ENCODE data around the gene QPRT. TPM values are rescaled to one million over a fixed set of nuclear protein-coding genes. Genes with fewer than 3 reads are reported as not detected.
A peak's percentile ranks its signal among the peaks of the same experiment; 100 is the strongest.
"Not testable (repeated sequence)": the region's sequence is repeated elsewhere in the genome, so short reads cannot be mapped to it uniquely, and the experiment has no call there.

Gene QPRT
- total RNA-seq: under 1 TPM; 0.49 to 0.55 TPM
- polyA plus RNA-seq: under 1 TPM; 0.15 to 0.53 (median 0.48) TPM
- 0.86 to 1.8 (median 1.3) reads per million in 6 experiments for total RNA-seq

GRCh38 chr16:29678691-29679267 is at the start of gene QPRT:
Gene QPRT, plus strand, starts transcription at chr16:29679180. Its CDS starts 18 bp downstream, at chr16:29679198.
- ATAC-seq: no peak
- Mint-ChIP-seq H3K9me3 (no peaks in the 10 kb centered on the region), H3K4me1 (peaks cover 7 to 38% (median 23%) of the 10 kb centered on the region in 4 donors)

GRCh38 chr16:29629318-29629717 is 49.7 kb upstream of the QPRT start:
- ATAC-seq, H3K36me3 Mint-ChIP-seq, H3K27me3 Mint-ChIP-seq, DNase-seq, POLR2A ChIA-PET, H3K9me3 Mint-ChIP-seq: not testable (repeated sequence)
- Mint-ChIP-seq H3K27ac (peak overlapping the region in 5 of 10 donors; percentile 9 to 72 (median 47)), H3K4me1 (peaks cover 7 to 20% (median 14%) of the 10 kb centered on the region in 4 donors), H3K4me3 (peak overlapping the region in 3 of 10 donors; percentile 20 to 26 (median 22))

More at GRCh38 chr16:29678691-29679267, at the start of gene QPRT:
- no peak for DNase-seq
- peak within 1 kb of the TSS; percentile 53 to 94 (median 89) for H3K27ac Mint-ChIP-seq
- no peaks in the 10 kb centered on the region for H3K27me3 Mint-ChIP-seq
- H3K36me3 Mint-ChIP-seq: no peaks in the 10 kb centered on the region
- peak within 1 kb of the TSS; percentile 47 to 78 (median 69) for H3K4me3 Mint-ChIP-seq
- POLR2A ChIA-PET: interaction anchor here (0.5 to 0.8 kb wide), 5 partner anchors 16 to 268 kb away, joined by 3 to 5 read pairs (median 4); no protein-coding TSS in a partner anchor

GRCh38 chr16:29631658-29632057 is 47.3 kb upstream of the QPRT start:
- H3K4me1 Mint-ChIP-seq: peaks cover 7 to 18% (median 13%) of the 10 kb centered on the region in 4 donors
- H3K9me3 Mint-ChIP-seq, H3K4me3 Mint-ChIP-seq, DNase-seq, H3K27me3 Mint-ChIP-seq, H3K27ac Mint-ChIP-seq, H3K36me3 Mint-ChIP-seq, POLR2A ChIA-PET, ATAC-seq: not testable (repeated sequence)

GRCh38 chr16:29635902-29636301 is 43.1 kb upstream of the QPRT start:
- not testable (repeated sequence) for H3K9me3 Mint-ChIP-seq, H3K36me3 Mint-ChIP-seq, H3K4me3 Mint-ChIP-seq, H3K27ac Mint-ChIP-seq, ATAC-seq, H3K4me1 Mint-ChIP-seq, H3K27me3 Mint-ChIP-seq, DNase-seq
- POLR2A ChIA-PET: interaction anchor here (0.6 kb wide), 1 partner anchor 82 kb away, joined by 3 read pairs; no protein-coding TSS in a partner anchor

GRCh38 chr16:29636368-29636767 is 42.6 kb upstream of the QPRT start:
- H3K27me3 Mint-ChIP-seq, H3K4me3 Mint-ChIP-seq, H3K27ac Mint-ChIP-seq, H3K9me3 Mint-ChIP-seq, H3K36me3 Mint-ChIP-seq, DNase-seq: not testable (repeated sequence)
- peak; percentile 30 to 55 for ATAC-seq
- POLR2A ChIA-PET: interaction anchor here (0.6 kb wide), 2 partner anchors 82 to 756 kb away, joined by 3 to 4 read pairs; no protein-coding TSS in a partner anchor
- peaks cover 2 to 13% (median 12%) of the 10 kb centered on the region in 4 donors for H3K4me1 Mint-ChIP-seq

- H3K9me3 Mint-ChIP-seq, H3K4me3 Mint-ChIP-seq, H3K27me3 Mint-ChIP-seq, DNase-seq, ATAC-seq, POLR2A ChIA-PET, H3K36me3 Mint-ChIP-seq: not testable (repeated sequence)
- Mint-ChIP-seq H3K27ac (peak overlapping the region in 1 of 10 donors; percentile 17), H3K4me1 (peaks cover 5 to 24% (median 18%) of the 10 kb centered on the region in 4 donors)
These were observed 40.2 kb upstream of the QPRT start for GRCh38 chr16:29638751-29639150.

GRCh38 chr16:29641561-29641960 is 37.4 kb upstream of the QPRT start:
- peak; percentile 57 to 64 for ATAC-seq

GRCh38 chr16:29643596-29643995 is 35.4 kb upstream of the QPRT start:
- Mint-ChIP-seq H3K27me3 (no peaks in the 10 kb centered on the region), H3K36me3 (no peaks in the 10 kb centered on the region), H3K27ac (peak overlapping the region in 1 of 10 donors; percentile 45), H3K4me1 (peaks cover 16 to 43% (median 28%) of the 10 kb centered on the region in 4 donors), H3K4me3 (no peak overlapping the region), H3K9me3 (no peaks in the 10 kb centered on the region)
- ATAC-seq: no peak
- DNase-seq: no peak
- POLR2A ChIA-PET: interaction anchor here (0.6 kb wide), 1 partner anchor 11 kb away, joined by 3 read pairs; no protein-coding TSS in a partner anchor

More at GRCh38 chr16:29641561-29641960, 37.4 kb upstream of the QPRT start:
- POLR2A ChIA-PET: interaction anchor here (0.5 to 1.6 kb wide), 5 partner anchors 12 to 181 kb away, joined by 3 to 18 read pairs (median 3); no protein-coding TSS in a partner anchor
- Mint-ChIP-seq H3K36me3 (no peaks in the 10 kb centered on the region), H3K4me3 (peak overlapping the region in 8 of 10 donors; percentile 2 to 81 (median 54)), H3K27ac (peak overlapping the region; percentile 34 to 87 (median 76)), H3K4me1 (peaks cover 16 to 43% (median 28%) of the 10 kb centered on the region in 4 donors), H3K9me3 (no peaks in the 10 kb centered on the region), H3K27me3 (no peaks in the 10 kb centered on the region)
- DNase-seq: peak in 3 of 10 donors; percentile 20 to 35 (median 30)

- Mint-ChIP-seq H3K27ac (peak overlapping the region in 4 of 10 donors; percentile 31 to 61 (median 40)), H3K27me3 (no peaks in the 10 kb centered on the region), H3K9me3 (no peaks in the 10 kb centered on the region), H3K4me3 (peak overlapping the region in 1 of 10 donors; percentile 4), H3K36me3 (no peaks in the 10 kb centered on the region), H3K4me1 (peaks cover 16 to 43% (median 28%) of the 10 kb centered on the region in 4 donors)
- DNase-seq (no peak), ATAC-seq (no peak)
- POLR2A ChIA-PET: interaction anchor here (0.6 kb wide), 2 partner anchors 11 to 758 kb away, joined by 3 read pairs; no protein-coding TSS in a partner anchor
These were observed 34.6 kb upstream of the QPRT start for GRCh38 chr16:29644338-29644857.

GRCh38 chr16:29644973-29645693 is 33.8 kb upstream of the QPRT start:
- ATAC-seq (no peak), DNase-seq (no peak)
- Mint-ChIP-seq H3K9me3 (no peaks in the 10 kb centered on the region), H3K27ac (peak overlapping the region in 5 of 10 donors; percentile 23 to 47 (median 34)), H3K4me3 (no peak overlapping the region), H3K4me1 (peaks cover 21 to 49% (median 33%) of the 10 kb centered on the region in 4 donors), H3K27me3 (no peaks in the 10 kb centered on the region), H3K36me3 (no peaks in the 10 kb centered on the region)
- POLR2A ChIA-PET: interaction anchor here (2.7 kb wide), 1 partner anchor 18 kb away, joined by 11 read pairs; the partner anchor contains the start of gene SPN

GRCh38 chr16:29645694-29646187 is 33.2 kb upstream of the QPRT start:
- ATAC-seq (no peak), DNase-seq (no peak)
- H3K27ac Mint-ChIP-seq: peak overlapping the region in 4 of 10 donors; percentile 23 to 47 (median 40)
- no peaks in the 10 kb centered on the region for H3K36me3 Mint-ChIP-seq
- POLR2A ChIA-PET: interaction anchor here (2.7 kb wide), 1 partner anchor 17 kb away, joined by 11 read pairs; the partner anchor contains the start of gene SPN
- no peaks in the 10 kb centered on the region for H3K9me3 Mint-ChIP-seq
- peak overlapping the region in 1 of 10 donors; percentile 38 for H3K4me3 Mint-ChIP-seq
- no peaks in the 10 kb centered on the region for H3K27me3 Mint-ChIP-seq
- peaks cover 20 to 45% (median 30%) of the 10 kb centered on the region in 4 donors for H3K4me1 Mint-ChIP-seq

GRCh38 chr16:29646947-29647346 is 32.0 kb upstream of the QPRT start:
- DNase-seq (no peak), ATAC-seq (no peak)
- POLR2A ChIA-PET: interaction anchor here (0.9 to 2.7 kb wide), 2 partner anchors 12 to 16 kb away, joined by 4 to 11 read pairs; partner anchors contain the start of gene SPN
- no peak overlapping the region for H3K4me3 Mint-ChIP-seq
- H3K27me3 Mint-ChIP-seq: no peaks in the 10 kb centered on the region
- no peaks in the 10 kb centered on the region for H3K9me3 Mint-ChIP-seq
- no peaks in the 10 kb centered on the region for H3K36me3 Mint-ChIP-seq
- peaks cover 10 to 33% (median 23%) of the 10 kb centered on the region in 4 donors for H3K4me1 Mint-ChIP-seq
- no peak overlapping the region for H3K27ac Mint-ChIP-seq
